ENCODE measurements around the gene ECI1. TPM values are rescaled to one million over a fixed set of nuclear protein-coding genes. Genes with fewer than 3 reads are reported as not detected.

Gene ECI1
- total and polyA plus RNA-seq, 2 of the 13 experiments (the other 11 are each of a cell fraction or from before 2014, with no cell fraction given) = 82.0 to 102 TPM

- TF ChIP-seq ZNF354B (CRISPR knock-in tag; IDR thresholded peaks at IDR 0.05) (no peak), KLF13 (CRISPR knock-in tag; IDR thresholded peaks at IDR 0.05) (no peak), RERE (CRISPR knock-in tag; IDR thresholded peaks at IDR 0.05; ENCODE audit: low read depth) (no peak), ZNF550 (CRISPR knock-in tag; IDR thresholded peaks at IDR 0.05; ENCODE audit: borderline replicate concordance) (no peak), ZBTB2 (CRISPR knock-in tag; IDR thresholded peaks at IDR 0.05; ENCODE audit: low read depth) (no peak), RBM22 (optimal IDR thresholded peaks at IDR 0.05; ENCODE audit: low read length) (no peak), ZNF7 (CRISPR knock-in tag; IDR thresholded peaks at IDR 0.05) (no peak), MYPOP (CRISPR knock-in tag; IDR thresholded peaks at IDR 0.05) (no peak), ZNF496 (CRISPR knock-in tag; IDR thresholded peaks at IDR 0.05; ENCODE audit: insufficient replicate concordance) (no peak)
Observed at GRCh38 chr16:2229091-2229490, 22.3 kb downstream of the ECI1 start (continued).

All from HepG2 (cell line).